ENCODE results near the gene CAPN10. TPM values are rescaled to one million over a fixed set of nuclear protein-coding genes. Genes with fewer than 3 reads are reported as not detected.

CAPN10 gene
- total RNA-seq, 1 donor from 2014 or later = 49.6 TPM

GRCh38 chr2:240579771-240580614 is 6.5 kb upstream of the CAPN10 start:
- H3K4me3 Mint-ChIP-seq (ENCODE audit: low read depth) = no peak overlapping the region
- H3K36me3 Mint-ChIP-seq (ENCODE audit: low read depth) = peaks cover 27% of the 10 kb centered on the region
- no peaks in the 10 kb centered on the region for H3K9me3 Mint-ChIP-seq
- H3K4me1 Mint-ChIP-seq (ENCODE audit: low read depth) = peaks cover 21% of the 10 kb centered on the region
- intact Hi-C loops (cut with micrococcal nuclease) = no loop called here
- peak; percentile 48 for DNase-seq (ENCODE audit: low spot score)
- H3K27me3 Mint-ChIP-seq (ENCODE audit: low read depth) = no peaks in the 10 kb centered on the region
- peak overlapping the region; percentile 58 for H3K27ac Mint-ChIP-seq

DNA sequence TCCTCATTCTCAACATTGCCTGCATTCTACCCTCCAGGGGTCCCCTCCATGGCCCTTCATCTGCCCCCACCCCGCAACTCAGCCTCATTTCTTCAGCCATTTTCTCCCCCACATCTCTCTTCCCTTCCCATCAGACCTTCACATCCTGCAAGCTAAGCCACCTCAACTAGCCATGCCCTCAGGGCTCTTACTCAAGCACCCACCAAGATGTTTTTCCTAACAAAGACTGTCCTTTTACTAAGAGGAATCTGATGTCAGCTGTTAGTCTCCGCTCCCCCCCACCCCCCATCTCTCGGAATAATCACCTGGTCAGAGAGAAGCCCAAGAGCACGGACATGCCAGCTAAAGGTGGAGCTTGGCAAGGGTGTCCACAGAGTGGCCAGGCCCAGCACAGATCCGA is 4.7 kb upstream of the CAPN10 start:
- Mint-ChIP-seq H3K27ac (no peak overlapping the region), H3K4me1 (ENCODE audit: low read depth) (peaks cover 22% of the 10 kb centered on the region), H3K4me3 (ENCODE audit: low read depth) (no peak overlapping the region), H3K27me3 (ENCODE audit: low read depth) (no peaks in the 10 kb centered on the region), H3K36me3 (ENCODE audit: low read depth) (peaks cover 24% of the 10 kb centered on the region), H3K9me3 (no peaks in the 10 kb centered on the region)
- intact Hi-C loops (cut with micrococcal nuclease) = no loop called here
- DNase-seq (ENCODE audit: low spot score) = no peak

GRCh38 chr2:240582781-240583180 is 3.8 kb upstream of the CAPN10 start:
- intact Hi-C loops (cut with micrococcal nuclease) = no loop called here
- peaks cover 22% of the 10 kb centered on the region for H3K36me3 Mint-ChIP-seq (ENCODE audit: low read depth)

GRCh38 chr2:240583774-240584173 is 2.8 kb upstream of the CAPN10 start:
- H3K4me1 Mint-ChIP-seq (ENCODE audit: low read depth) = peaks cover 36% of the 10 kb centered on the region

More at GRCh38 chr2:240582781-240583180, 3.8 kb upstream of the CAPN10 start:
- Mint-ChIP-seq H3K4me3 (ENCODE audit: low read depth) (no peak overlapping the region), H3K27ac (no peak overlapping the region), H3K27me3 (ENCODE audit: low read depth) (no peaks in the 10 kb centered on the region), H3K9me3 (no peaks in the 10 kb centered on the region), H3K4me1 (ENCODE audit: low read depth) (peaks cover 26% of the 10 kb centered on the region)
- no peak for DNase-seq (ENCODE audit: low spot score)

DNA sequence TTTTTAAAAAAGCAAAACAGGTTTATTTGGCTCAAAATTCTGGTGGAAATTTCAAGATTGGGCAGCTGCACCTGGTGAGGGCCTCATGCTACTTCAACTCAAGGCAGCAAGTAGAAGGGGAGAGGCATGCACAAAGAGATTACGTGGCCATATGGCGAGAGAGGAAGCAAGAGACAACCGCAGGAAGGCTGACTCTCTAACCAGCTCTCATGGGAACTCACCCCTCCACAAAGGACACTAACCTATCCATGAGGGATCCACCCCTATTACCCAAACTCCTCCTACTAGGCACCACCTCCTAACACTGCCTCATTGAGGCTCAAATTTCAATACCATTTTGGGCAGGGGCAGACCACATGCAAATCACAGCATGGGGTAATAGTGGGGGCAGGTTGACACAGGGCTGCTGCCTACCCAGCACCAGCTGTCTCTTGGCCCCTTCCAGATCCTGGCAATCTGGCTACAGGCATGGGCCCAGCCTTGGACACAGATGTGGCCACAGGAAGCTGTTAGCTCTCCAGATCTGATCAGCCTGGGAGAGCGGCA is 2.0 kb upstream of the CAPN10 start:
- no peaks in the 10 kb centered on the region for H3K9me3 Mint-ChIP-seq
- H3K27me3 Mint-ChIP-seq (ENCODE audit: low read depth) = no peaks in the 10 kb centered on the region
- H3K4me3 Mint-ChIP-seq (ENCODE audit: low read depth) = peak overlapping the region; percentile 97
- peak overlapping the region; percentile 29 for H3K27ac Mint-ChIP-seq
- H3K4me1 Mint-ChIP-seq (ENCODE audit: low read depth) = peaks cover 37% of the 10 kb centered on the region
- H3K36me3 Mint-ChIP-seq (ENCODE audit: low read depth) = peaks cover 23% of the 10 kb centered on the region
- intact Hi-C loops (cut with micrococcal nuclease) = no loop called here
- DNase-seq (ENCODE audit: low spot score) = no peak

More at GRCh38 chr2:240583774-240584173, 2.8 kb upstream of the CAPN10 start:
- intact Hi-C loops (cut with micrococcal nuclease) = no loop called here
- no peaks in the 10 kb centered on the region for H3K9me3 Mint-ChIP-seq
- H3K36me3 Mint-ChIP-seq (ENCODE audit: low read depth) = peaks cover 19% of the 10 kb centered on the region
- H3K27ac Mint-ChIP-seq = no peak overlapping the region
- no peaks in the 10 kb centered on the region for H3K27me3 Mint-ChIP-seq (ENCODE audit: low read depth)
- H3K4me3 Mint-ChIP-seq (ENCODE audit: low read depth) = no peak overlapping the region
- no peak for DNase-seq (ENCODE audit: low spot score)

DNA sequence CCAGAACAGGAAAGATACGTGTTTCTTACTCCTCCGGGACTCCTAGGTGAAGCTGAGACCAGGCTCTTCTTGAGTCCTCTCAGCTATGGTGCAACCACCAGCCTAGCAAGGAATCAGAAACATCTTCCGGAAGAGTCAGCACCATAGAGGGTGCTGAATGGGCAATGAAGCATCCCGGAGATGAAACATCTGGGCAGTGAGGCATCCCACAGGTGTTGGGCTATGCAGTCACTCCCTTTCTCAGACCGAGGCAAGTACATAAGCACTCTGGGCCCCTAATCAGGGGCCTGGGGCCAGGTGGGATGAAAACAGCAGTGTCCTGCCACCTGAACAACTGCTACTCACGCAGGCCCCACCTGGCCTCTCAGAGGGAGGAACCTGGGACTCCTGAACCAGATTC is 1.4 kb upstream of the CAPN10 start:
- H3K27ac Mint-ChIP-seq = peak overlapping the region; percentile 29
- peaks cover 19% of the 10 kb centered on the region for H3K36me3 Mint-ChIP-seq (ENCODE audit: low read depth)
- H3K9me3 Mint-ChIP-seq = no peaks in the 10 kb centered on the region

GRCh38 chr2:240585681-240586197 is 795 bp upstream of the CAPN10 start:
- Mint-ChIP-seq H3K9me3 (no peaks in the 10 kb centered on the region), H3K4me3 (ENCODE audit: low read depth) (peak overlapping the region; percentile 97), H3K36me3 (ENCODE audit: low read depth) (peaks cover 14% of the 10 kb centered on the region), H3K27me3 (ENCODE audit: low read depth) (no peaks in the 10 kb centered on the region), H3K4me1 (ENCODE audit: low read depth) (peaks cover 27% of the 10 kb centered on the region), H3K27ac (peak overlapping the region; percentile 91)
- intact Hi-C loops (cut with micrococcal nuclease) = loop anchor here (1.0 to 2.0 kb wide), 4 partner anchors 20 to 563 kb away; partner anchors contain the start of gene PASK
- no peak for DNase-seq (ENCODE audit: low spot score)

More for the DNA sequence above, 1.4 kb upstream of the CAPN10 start:
- H3K4me1 Mint-ChIP-seq (ENCODE audit: low read depth) = peaks cover 33% of the 10 kb centered on the region
- intact Hi-C loops (cut with micrococcal nuclease) = no loop called here
- no peaks in the 10 kb centered on the region for H3K27me3 Mint-ChIP-seq (ENCODE audit: low read depth)
- H3K4me3 Mint-ChIP-seq (ENCODE audit: low read depth) = peak overlapping the region; percentile 97
- DNase-seq (ENCODE audit: low spot score) = no peak

GRCh38 chr2:240586919-240587800 is 626 bp downstream of the CAPN10 start:
- Mint-ChIP-seq H3K27me3 (ENCODE audit: low read depth) (no peaks in the 10 kb centered on the region), H3K27ac (peak overlapping the region; percentile 34), H3K36me3 (ENCODE audit: low read depth) (peaks cover 21% of the 10 kb centered on the region), H3K4me1 (ENCODE audit: low read depth) (peaks cover 27% of the 10 kb centered on the region), H3K9me3 (no peaks in the 10 kb centered on the region), H3K4me3 (ENCODE audit: low read depth) (peak overlapping the region; percentile 92)
- DNase-seq (ENCODE audit: low spot score) = peak; percentile 58
- intact Hi-C loops (cut with micrococcal nuclease) = loop anchor here (1.0 to 2.0 kb wide), 4 partner anchors 22 to 562 kb away; partner anchors contain the start of gene PASK

DNA sequence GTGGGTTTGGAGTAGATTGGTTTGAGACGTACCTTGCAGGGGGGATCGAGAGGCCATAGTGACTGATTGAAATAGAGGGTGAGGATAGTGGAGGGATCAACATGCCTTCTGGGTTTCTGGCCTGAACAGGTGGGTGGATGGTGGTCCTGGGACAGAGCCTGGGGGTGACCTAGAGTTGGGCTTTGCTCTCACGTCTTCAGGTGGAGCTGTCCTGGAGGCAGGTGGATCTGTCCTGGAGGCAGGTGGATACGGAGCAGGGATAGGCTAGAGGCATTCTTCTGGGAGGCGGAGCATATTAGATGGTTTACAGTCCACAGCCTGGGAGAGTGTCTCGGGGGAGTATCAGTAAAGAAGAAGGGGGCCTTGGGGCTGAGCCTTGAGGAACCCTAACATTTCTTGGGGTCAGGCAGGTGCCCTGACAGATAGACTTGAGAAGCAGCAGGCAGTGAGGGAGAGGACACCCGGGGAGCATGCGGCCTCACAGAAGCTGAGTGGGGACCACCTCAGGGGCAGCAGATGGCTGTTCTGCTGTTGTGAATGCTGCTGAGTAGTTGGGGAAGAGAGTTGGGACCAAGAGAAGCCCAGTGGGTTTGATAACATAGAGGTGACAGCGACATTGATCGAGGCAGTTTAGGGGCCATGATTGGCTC is 1.6 kb downstream of the CAPN10 start:
- peak overlapping the region; percentile 34 for H3K27ac Mint-ChIP-seq
- peaks cover 27% of the 10 kb centered on the region for H3K4me1 Mint-ChIP-seq (ENCODE audit: low read depth)
- no peak for DNase-seq (ENCODE audit: low spot score)
- H3K9me3 Mint-ChIP-seq = no peaks in the 10 kb centered on the region
- H3K4me3 Mint-ChIP-seq (ENCODE audit: low read depth) = peak overlapping the region; percentile 92
- intact Hi-C loops (cut with micrococcal nuclease) = no loop called here
- no peaks in the 10 kb centered on the region for H3K27me3 Mint-ChIP-seq (ENCODE audit: low read depth)
- H3K36me3 Mint-ChIP-seq (ENCODE audit: low read depth) = peaks cover 26% of the 10 kb centered on the region

DNA sequence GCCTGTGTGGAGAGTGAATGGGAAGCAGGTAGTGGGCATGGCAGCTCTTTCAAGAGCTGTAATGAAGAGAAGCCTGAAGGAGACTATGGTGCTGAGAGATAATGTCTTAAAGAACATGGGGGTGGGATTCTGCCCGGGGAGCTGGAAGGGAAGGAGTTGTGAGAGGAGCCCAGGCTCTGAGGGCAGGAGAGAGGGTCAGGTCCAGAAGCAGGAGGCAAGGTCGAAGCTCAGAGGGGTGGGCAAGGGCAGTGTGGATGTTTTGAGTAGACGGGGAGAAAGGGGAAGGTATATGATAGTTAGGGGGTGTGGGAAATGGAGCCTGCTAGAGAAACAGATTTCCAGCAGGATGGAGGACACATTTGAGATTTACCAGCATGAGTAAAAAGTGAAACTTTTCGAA is 2.1 kb downstream of the CAPN10 start:
- no peak overlapping the region for H3K27ac Mint-ChIP-seq
- no peaks in the 10 kb centered on the region for H3K27me3 Mint-ChIP-seq (ENCODE audit: low read depth)
- peaks cover 27% of the 10 kb centered on the region for H3K4me1 Mint-ChIP-seq (ENCODE audit: low read depth)
- no peaks in the 10 kb centered on the region for H3K9me3 Mint-ChIP-seq
- peak overlapping the region; percentile 92 for H3K4me3 Mint-ChIP-seq (ENCODE audit: low read depth)
- H3K36me3 Mint-ChIP-seq (ENCODE audit: low read depth) = peaks cover 26% of the 10 kb centered on the region
- intact Hi-C loops (cut with micrococcal nuclease) = no loop called here
- DNase-seq (ENCODE audit: low spot score) = no peak

GRCh38 chr2:240589375-240589774 is 2.8 kb downstream of the CAPN10 start:
- Mint-ChIP-seq H3K36me3 (ENCODE audit: low read depth) (peaks cover 26% of the 10 kb centered on the region), H3K9me3 (no peaks in the 10 kb centered on the region), H3K27me3 (ENCODE audit: low read depth) (no peaks in the 10 kb centered on the region), H3K4me3 (ENCODE audit: low read depth) (no peak overlapping the region), H3K27ac (no peak overlapping the region), H3K4me1 (ENCODE audit: low read depth) (peaks cover 25% of the 10 kb centered on the region)
- no peak for DNase-seq (ENCODE audit: low spot score)
- intact Hi-C loops (cut with micrococcal nuclease) = no loop called here

Data from activated T-helper 2 cell treated with anti-CD3 and anti-CD28 coated beads, Interferon-gamma antibody, Interleukin-2, Interleukin-4, amounts not matched to agents 10 μg/mL and 5 μg/mL and 100 μg/mL, durations not matched to agents 14 hours and 24 hours and 36 hours (primary cell).